OCI-LY7 (cell line): ENCODE results near the gene PDK1. TPM values are rescaled to one million over a fixed set of nuclear protein-coding genes. Genes with fewer than 3 reads are reported as not detected.

Experiments
- Bru-seq: library from RNA; stranded (reverse); fragments of 400-500 nt; gene quantifications from one replicate; lab custom pipeline; 2021; lab: Mats Ljungman, UMichigan
- BruChase-seq, 2 experiments: library from RNA; stranded (reverse); fragments of 400-500 nt; gene quantifications; one replicate each; lab custom pipeline; 2021; lab: Mats Ljungman, UMichigan
- BruUV-seq: library from RNA; stranded (reverse); fragments of 400-500 nt; replicated peaks from 2 replicates; lab custom pipeline; 2021; lab: Mats Ljungman, UMichigan
- CTCF ChIA-PET: fragments of 300-600 bp; sonication (Branson Sonifier 250); formaldehyde crosslinking; loops from one replicate; lab custom pipeline; 2022; ENCODE audit warnings: antibody characterized with exemption; ENCODE audit not compliant: unreplicated experiment; lab: Charles Lee
- POLR2A ChIA-PET: fragments of 300-600 bp; sonication (Branson Sonifier 250); formaldehyde crosslinking; loops from one replicate; lab custom pipeline; 2022; ENCODE audit warnings: antibody characterized with exemption; lab: Charles Lee
- DNase-seq: peaks from one replicate; pipeline ENCODE4 v3.0.0-alpha.2; 2015; ENCODE audit warnings: low spot score
- H2AFZ ChIP-seq: fragments of 200-600 bp; sonication (generic), shearing (Covaris generic); 2 replicates; pipeline ENCODE4 v1.6.1; 2014; ENCODE audit warnings: mild to moderate bottlenecking, antibody characterized with exemption, low read length, moderate library complexity
- H3K27ac ChIP-seq: fragments of 200-600 bp; sonication (generic); 2 replicates; pipeline ENCODE4 v1.5.1; 2014; ENCODE audit warnings: mixed run types, low read depth, mild to moderate bottlenecking, moderate library complexity, low read length, inconsistent platforms; ENCODE audit not compliant: poor library complexity, severe bottlenecking
- H3K36me3 ChIP-seq: fragments of 200-600 bp; sonication (generic); 2 replicates; pipeline ENCODE4 v1.6.1; 2014; ENCODE audit warnings: mild to moderate bottlenecking, antibody characterized with exemption, low read length, moderate library complexity, mixed read lengths; ENCODE audit not compliant: insufficient read depth
- H3K4me1 ChIP-seq: fragments of 200-600 bp; sonication (generic); 2 replicates; pipeline ENCODE4 v1.5.1; 2014; ENCODE audit warnings: mild to moderate bottlenecking, low read length; ENCODE audit not compliant: insufficient read depth, poor library complexity, severe bottlenecking
- H3K4me2 ChIP-seq: fragments of 200-600 bp; sonication (generic); 2 replicates; pipeline ENCODE4 v1.6.1; 2014; ENCODE audit warnings: mild to moderate bottlenecking, low read length
- H3K4me3 ChIP-seq: fragments of 200-600 bp; sonication (generic); 2 replicates; pipeline ENCODE4 v1.5.1; 2014; ENCODE audit warnings: mild to moderate bottlenecking, low read depth, low read length; ENCODE audit not compliant: poor library complexity, severe bottlenecking
- H3K79me2 ChIP-seq: fragments of 200-600 bp; sonication (generic); 2 replicates; pipeline ENCODE4 v1.6.1; 2016; ENCODE audit warnings: low read depth, mild to moderate bottlenecking, low read length, moderate library complexity, mixed read lengths; ENCODE audit not compliant: insufficient read depth
- H3K9me2 ChIP-seq: fragments of 200-600 bp; sonication (generic); 2 replicates; pipeline ENCODE4 v1.6.1; 2016; ENCODE audit warnings: mild to moderate bottlenecking, low read length, mixed read lengths; ENCODE audit not compliant: insufficient read depth
- H3K9me3 ChIP-seq: fragments of 200-600 bp; sonication (generic); 2 replicates; pipeline ENCODE4 v1.6.1; 2014; ENCODE audit warnings: mild to moderate bottlenecking, mixed run types, low read length, mixed read lengths
- H4K20me1 ChIP-seq: fragments of 200-600 bp; sonication (generic); 2 replicates; pipeline ENCODE4 v1.6.1; 2014; ENCODE audit warnings: mild to moderate bottlenecking, antibody characterized with exemption, low read length, moderate library complexity, mixed read lengths; ENCODE audit not compliant: insufficient read depth
- EZH2phosphoT487 ChIP-seq: fragments of 200-600 bp; sonication (generic); IDR thresholded peaks from 2 replicates; pipeline ENCODE4 v1.6.1; 2018; ENCODE audit warnings: low read depth, borderline replicate concordance, mild to moderate bottlenecking, mixed run types, antibody characterized with exemption, low read length, moderate library complexity, mixed read lengths
- intact Hi-C: fragments of 100-400 bp; cut with micrococcal nuclease; formaldehyde crosslinking; loops from one replicate; pipeline ENCODE4 v1.10.0; 2022; ENCODE audit not compliant: unreplicated experiment
- long read RNA-seq: library from polyadenylated mRNA; stranded (forward); transcript quantifications from one replicate; pipeline ENCODE4 v2.0.0, GENCODE V29; 2022
- total RNA-seq, 2 experiments: library from RNA; depleted of rRNA in 1 of 2; stranded (reverse); fragments of >200 nt in 1 of 2; shearing (Covaris generic) in 1 of 2; gene quantifications; 2 replicates each; pipeline ENCODE4 v1.2.3, GENCODE V29; 2014 to 2022
- TF ChIP-seq, protein P1 (sequence below): fragments of 200-600 bp; sonication (generic); conservative IDR thresholded peaks from 2 replicates; pipeline ENCODE4 v1.5.1; 2014; ENCODE audit warnings: mild to moderate bottlenecking, antibody characterized with exemption, low read length, moderate library complexity, mixed read lengths

Gene PDK1
- 26.0 and 29.3 TPM in 2 replicates for total RNA-seq (2014; rRNA removed; shearing (Covaris generic))
- total RNA-seq (2022), result 42.4 and 43.8 TPM in 2 replicates
- Bru-seq, nascent RNA, result percentile 85 among the genes with signal in this experiment
- BruChase-seq, experiment 1, labeled RNA remaining after a 6-hour chase, result percentile 74 among the genes with signal in this experiment
- BruChase-seq, experiment 2, labeled RNA remaining after a 2-hour chase, result percentile 80 among the genes with signal in this experiment
- long read RNA-seq, full-length matches to known transcripts, result 33 of 58 reads
- long read RNA-seq, partial matches to known transcripts, result 4 of 58 reads
- long read RNA-seq, other reads (novel, unspliced or antisense), result 21 of 58 reads

GRCh38 chr2:172555522-172556283, at the start of gene PDK1:
Gene PDK1, plus strand, starts transcription at chr2:172556090. Its CDS starts 61 bp downstream, at chr2:172556151.
- Histone ChIP-seq H2AFZ (peak within 1 kb of the TSS; percentile 86), H3K4me3 (peak within 1 kb of the TSS; percentile 90), H3K79me2 (peaks cover 28% of the 10 kb centered on the region; the same call in 1 of the 2 replicates), H3K4me2 (peak within 1 kb of the TSS; percentile 94), H4K20me1 (no peaks in the 10 kb centered on the region), H3K36me3 (peaks cover 20% of the 10 kb centered on the region), H3K9me2 (no peaks in the 10 kb centered on the region), H3K4me1 (peaks cover 27% of the 10 kb centered on the region), H3K9me3 (no peaks in the 10 kb centered on the region), H3K27ac (peak within 1 kb of the TSS; percentile 77)
- POLR2A ChIA-PET, result interaction anchor here (1.0 to 1.2 kb wide), 4 partner anchors 57 to 869 kb away, joined by 3 to 4 read pairs (median 3); partner anchors contain the start of gene DYNC1I2
- no TSS peak for BruUV-seq
- TF ChIP-seq EZH2phosphoT487, result no peak
- intact Hi-C loops, result loop anchor here (2.0 to 10.0 kb wide), 3 partner anchors 797 to 1625 kb away; partner anchors contain the start of genes CDCA7, DCAF17 and METTL8
- CTCF ChIA-PET, result no interaction called here
- peak; percentile 89 for DNase-seq

GRCh38 chr2:172507199-172507598, 48.7 kb upstream of the PDK1 start:
- TF ChIP-seq, protein P1, sequence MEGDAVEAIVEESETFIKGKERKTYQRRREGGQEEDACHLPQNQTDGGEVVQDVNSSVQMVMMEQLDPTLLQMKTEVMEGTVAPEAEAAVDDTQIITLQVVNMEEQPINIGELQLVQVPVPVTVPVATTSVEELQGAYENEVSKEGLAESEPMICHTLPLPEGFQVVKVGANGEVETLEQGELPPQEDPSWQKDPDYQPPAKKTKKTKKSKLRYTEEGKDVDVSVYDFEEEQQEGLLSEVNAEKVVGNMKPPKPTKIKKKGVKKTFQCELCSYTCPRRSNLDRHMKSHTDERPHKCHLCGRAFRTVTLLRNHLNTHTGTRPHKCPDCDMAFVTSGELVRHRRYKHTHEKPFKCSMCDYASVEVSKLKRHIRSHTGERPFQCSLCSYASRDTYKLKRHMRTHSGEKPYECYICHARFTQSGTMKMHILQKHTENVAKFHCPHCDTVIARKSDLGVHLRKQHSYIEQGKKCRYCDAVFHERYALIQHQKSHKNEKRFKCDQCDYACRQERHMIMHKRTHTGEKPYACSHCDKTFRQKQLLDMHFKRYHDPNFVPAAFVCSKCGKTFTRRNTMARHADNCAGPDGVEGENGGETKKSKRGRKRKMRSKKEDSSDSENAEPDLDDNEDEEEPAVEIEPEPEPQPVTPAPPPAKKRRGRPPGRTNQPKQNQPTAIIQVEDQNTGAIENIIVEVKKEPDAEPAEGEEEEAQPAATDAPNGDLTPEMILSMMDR, result no peak
- TF ChIP-seq EZH2phosphoT487, result no peak
- no TSS peak for BruUV-seq
- Histone ChIP-seq H3K36me3 (peaks cover 15% of the 10 kb centered on the region), H3K9me3 (peaks cover 7% of the 10 kb centered on the region; the same call in 1 of the 2 replicates), H3K4me1 (no peaks in the 10 kb centered on the region), H3K79me2 (no peaks in the 10 kb centered on the region), H3K4me3 (no peak overlapping the region), H3K27ac (no peak overlapping the region), H3K9me2 (no peaks in the 10 kb centered on the region), H3K4me2 (no peak overlapping the region), H4K20me1 (no peaks in the 10 kb centered on the region), H2AFZ (no peak overlapping the region)
- intact Hi-C loops, result no loop called here
- CTCF ChIA-PET, result no interaction called here
- POLR2A ChIA-PET, result no interaction called here
- DNase-seq, result no peak

GRCh38 chr2:172510088-172510487, 45.8 kb upstream of the PDK1 start:
- CTCF ChIA-PET, result no interaction called here
- H3K79me2 ChIP-seq, result no peaks in the 10 kb centered on the region
- no peaks in the 10 kb centered on the region for H4K20me1 ChIP-seq
- H3K27ac ChIP-seq, result no peak overlapping the region
- POLR2A ChIA-PET, result no interaction called here
- no peak for TF ChIP-seq EZH2phosphoT487
- TF ChIP-seq, protein P1, result no peak
- no peaks in the 10 kb centered on the region for H3K9me2 ChIP-seq
- peaks cover 12% of the 10 kb centered on the region; the same call in 1 of the 2 replicates for H3K9me3 ChIP-seq
- no peak overlapping the region for H3K4me3 ChIP-seq
- no peak overlapping the region for H2AFZ ChIP-seq
- BruUV-seq, result no TSS peak
- no peak overlapping the region for H3K4me2 ChIP-seq
- no peaks in the 10 kb centered on the region for H3K4me1 ChIP-seq
- no peak for DNase-seq
- H3K36me3 ChIP-seq, result peaks cover 16% of the 10 kb centered on the region
- intact Hi-C loops, result no loop called here
